ENCODE data around the gene C2orf80.
"Not testable (repeated sequence)": the region's sequence is repeated elsewhere in the genome, so short reads cannot be mapped to it uniquely, and the experiment has no call there.

The C2orf80 gene

GRCh38 chr2:208179028-208179609 lies 10.7 kb downstream of the C2orf80 start:
- no peak for DNase-seq

- DNase-seq, result peak in 2 of 56 donors; percentile 8
Observed at GRCh38 chr2:208175840-208176153, 14.0 kb downstream of the C2orf80 start.

- peak in 55 of 56 donors; percentile 5 to 93 (median 59) for DNase-seq
Observed at GRCh38 chr2:208175069-208175839, 14.6 kb downstream of the C2orf80 start.

DNA sequence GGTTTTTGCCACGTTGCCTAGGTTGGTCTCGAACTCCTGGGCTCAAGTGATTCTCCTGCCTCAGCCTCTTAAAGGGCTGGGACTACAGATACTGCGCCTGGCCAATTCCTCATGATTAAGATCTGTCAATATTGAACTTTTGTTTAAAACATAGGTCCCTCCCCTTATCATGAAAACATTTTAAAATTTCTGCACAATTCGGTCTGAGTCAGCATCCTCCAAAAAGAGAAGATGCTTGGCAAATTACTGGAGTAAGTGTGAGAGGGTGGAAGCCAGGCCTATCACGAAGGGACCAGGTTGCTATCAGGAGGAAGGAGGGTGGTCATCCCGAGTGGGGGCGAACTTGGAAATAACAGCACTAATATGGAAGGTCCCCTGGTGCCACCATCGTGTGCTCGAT lies 15.7 kb downstream of the C2orf80 start:
- no peak for DNase-seq

DNA sequence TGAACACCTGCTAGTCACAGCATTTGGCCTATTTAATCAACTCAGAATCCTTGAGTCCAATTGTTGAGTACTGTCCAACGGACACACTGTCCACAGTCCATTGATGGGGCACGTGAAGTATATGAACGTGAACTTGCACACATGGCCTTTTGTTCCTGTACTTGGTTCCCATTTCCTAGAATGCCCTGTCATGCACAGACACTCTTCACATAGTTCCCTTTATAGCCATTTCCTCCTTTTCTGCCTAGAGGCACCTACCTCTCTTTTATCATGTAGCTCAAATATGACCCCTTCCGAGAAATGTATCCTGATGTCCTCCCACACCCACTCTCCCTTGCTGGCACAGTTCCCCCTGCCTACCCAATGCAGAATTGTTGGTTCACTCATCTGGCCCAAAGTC lies 17.7 kb downstream of the C2orf80 start:
- DNase-seq, result no peak

GRCh38 chr2:208164951-208165755 lies 24.7 kb downstream of the C2orf80 start:
- no peak for DNase-seq

DNA sequence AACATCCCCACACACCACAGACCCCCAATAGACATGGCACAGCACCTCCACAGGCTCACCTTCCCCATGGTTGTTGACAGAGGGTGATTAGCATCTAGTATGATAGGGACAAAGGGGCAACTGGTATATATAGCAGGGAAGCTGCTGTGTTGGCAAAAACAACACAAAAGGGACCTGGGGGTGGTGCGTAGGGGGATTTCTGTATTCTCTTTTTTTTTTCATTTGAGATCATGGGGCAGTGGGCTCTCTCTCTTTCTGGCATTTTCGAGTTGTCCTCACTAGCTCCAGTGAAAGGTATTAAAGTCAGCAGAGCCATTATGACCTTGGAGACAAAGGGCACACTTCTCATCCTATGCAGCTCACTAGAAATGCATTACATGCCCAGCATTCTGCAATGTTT lies 26.3 kb downstream of the C2orf80 start, which contains the start of gene CRYGA:
Gene CRYGA, minus strand, starts transcription at position 101 of the 400 bp plus-strand sequence. Its CDS starts 33 bp downstream, at position 68.
- DNase-seq, result no peak

GRCh38 chr2:208156439-208156838 lies 33.4 kb downstream of the C2orf80 start:
- no peak for DNase-seq

DNA sequence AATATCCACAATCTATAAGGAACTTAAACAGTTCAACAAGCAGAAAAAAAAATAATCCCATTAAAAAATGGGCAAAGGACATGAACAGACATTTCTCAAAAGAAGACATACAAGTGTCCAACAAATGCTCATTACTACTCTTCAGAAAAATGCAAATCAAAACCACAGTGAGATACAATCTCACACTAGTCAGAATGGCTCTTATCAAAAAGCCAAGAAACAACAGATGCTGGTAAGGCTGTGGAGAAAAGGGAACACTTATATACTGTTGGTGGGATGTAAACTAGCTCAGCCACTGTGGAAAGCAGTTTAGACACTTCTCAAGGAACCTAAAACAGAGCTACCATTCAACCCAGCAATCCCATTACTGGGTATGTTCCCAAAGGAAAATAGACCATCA lies 36.7 kb downstream of the C2orf80 start:
- DNase-seq, result no peak

DNA sequence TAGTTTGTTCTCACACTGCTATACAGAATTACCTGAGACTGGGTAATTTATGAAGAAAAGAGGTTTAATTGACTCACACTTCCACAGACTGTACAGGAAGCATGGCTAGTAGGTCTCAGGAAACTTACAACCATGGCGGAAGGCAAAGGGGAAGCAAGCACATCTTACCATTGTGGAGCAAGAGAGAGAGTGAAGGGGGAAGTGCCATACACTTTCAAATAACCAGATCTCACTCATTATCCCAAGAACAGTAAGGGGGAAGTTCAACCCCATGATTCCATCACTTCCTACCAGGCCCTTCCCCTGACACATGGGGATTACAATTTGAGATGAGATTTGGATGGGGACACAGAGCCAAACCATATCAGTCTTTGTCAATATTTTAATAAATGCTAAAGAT lies 38.9 kb downstream of the C2orf80 start:
- no peak for DNase-seq

DNA sequence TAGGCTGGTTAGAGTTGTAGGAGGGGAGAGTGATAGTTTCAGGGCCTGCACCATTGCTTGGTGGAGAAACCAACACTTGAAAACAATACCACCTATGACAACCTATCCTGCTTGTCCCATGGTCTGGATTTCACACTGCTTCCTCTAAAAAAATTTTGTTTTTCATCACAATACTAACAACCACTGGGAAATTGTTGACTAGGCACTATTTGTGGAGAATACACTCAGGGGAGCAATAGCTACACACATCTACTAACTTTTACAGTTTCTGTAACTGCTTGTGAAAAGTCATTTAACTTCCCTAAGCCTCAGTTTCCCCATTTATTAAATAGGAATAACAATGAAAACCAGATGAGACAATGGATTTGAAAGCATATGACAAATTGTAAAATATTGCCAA lies 39.7 kb downstream of the C2orf80 start:
- DNase-seq, result no peak

DNA sequence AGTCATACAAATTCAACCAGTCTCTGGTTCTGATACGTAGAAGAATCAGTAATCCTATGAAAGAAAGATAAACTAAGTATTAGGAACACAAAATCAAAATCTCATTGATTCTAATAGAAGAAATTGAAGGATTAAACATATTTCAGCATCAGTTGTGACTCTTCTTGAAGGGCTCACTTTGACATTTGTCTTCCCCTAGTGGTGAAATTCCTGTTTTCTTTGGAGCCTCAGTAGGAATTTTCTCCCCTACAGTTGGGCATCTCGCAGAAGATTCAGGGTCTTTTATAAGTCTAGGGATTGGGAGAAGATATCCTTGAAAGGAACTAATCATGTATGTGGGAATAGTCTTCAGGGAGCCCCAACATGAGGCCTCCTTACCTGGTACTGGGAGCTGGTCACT lies 41.0 kb downstream of the C2orf80 start:
- DNase-seq, result no peak

DNA sequence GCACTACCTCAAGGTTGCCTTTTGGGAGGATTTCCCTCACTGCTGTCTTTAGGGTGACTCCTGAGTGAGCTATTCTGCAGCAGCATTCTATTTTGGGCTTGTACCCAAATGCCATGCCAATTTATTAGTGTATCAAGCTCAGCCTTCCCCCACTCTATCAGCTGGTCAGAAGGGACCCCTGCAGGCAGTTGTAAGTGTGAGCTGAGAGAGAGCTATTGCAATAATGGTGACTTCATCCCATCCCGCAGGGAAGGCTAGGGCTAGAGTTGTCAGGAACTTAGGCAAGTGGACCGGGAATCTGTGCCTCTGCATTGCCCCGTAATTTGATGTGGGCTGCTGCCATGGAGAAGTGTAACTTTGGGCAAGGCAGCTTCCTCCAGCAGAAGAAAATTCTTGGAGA lies 42.1 kb downstream of the C2orf80 start:
- DNase-seq, result no peak

GRCh38 chr2:208147008-208147407 lies 42.8 kb downstream of the C2orf80 start:
- DNase-seq, result no peak

DNA sequence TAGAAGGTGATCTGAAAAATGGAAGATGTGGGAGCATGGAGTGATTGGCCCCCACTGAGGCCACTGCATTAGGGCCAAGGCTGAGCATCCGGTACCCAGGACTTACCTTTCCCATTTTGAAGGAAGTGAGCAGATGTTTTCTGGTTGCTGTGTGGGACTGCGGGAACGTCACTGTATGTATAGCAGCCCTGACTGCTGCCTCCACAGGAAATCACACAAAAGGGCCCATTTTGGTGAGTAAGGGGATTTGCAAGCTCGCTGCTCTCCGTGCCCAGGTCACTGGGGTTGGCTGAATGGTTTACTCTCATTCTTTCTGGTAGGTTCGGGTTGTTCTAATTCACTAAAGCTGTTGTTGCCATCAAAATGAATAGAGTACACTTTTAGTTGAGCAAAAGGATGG lies 43.8 kb downstream of the C2orf80 start, which contains the start of gene CRYGB:
Gene CRYGB, minus strand, starts transcription at position 153 of the 400 bp plus-strand sequence. Its CDS starts 38 bp downstream, at position 115.
- DNase-seq, result no peak

GRCh38 chr2:208142925-208143799 lies 46.7 kb downstream of the C2orf80 start:
- DNase-seq, result peak in 2 of 56 donors; percentile 3 to 7

DNA sequence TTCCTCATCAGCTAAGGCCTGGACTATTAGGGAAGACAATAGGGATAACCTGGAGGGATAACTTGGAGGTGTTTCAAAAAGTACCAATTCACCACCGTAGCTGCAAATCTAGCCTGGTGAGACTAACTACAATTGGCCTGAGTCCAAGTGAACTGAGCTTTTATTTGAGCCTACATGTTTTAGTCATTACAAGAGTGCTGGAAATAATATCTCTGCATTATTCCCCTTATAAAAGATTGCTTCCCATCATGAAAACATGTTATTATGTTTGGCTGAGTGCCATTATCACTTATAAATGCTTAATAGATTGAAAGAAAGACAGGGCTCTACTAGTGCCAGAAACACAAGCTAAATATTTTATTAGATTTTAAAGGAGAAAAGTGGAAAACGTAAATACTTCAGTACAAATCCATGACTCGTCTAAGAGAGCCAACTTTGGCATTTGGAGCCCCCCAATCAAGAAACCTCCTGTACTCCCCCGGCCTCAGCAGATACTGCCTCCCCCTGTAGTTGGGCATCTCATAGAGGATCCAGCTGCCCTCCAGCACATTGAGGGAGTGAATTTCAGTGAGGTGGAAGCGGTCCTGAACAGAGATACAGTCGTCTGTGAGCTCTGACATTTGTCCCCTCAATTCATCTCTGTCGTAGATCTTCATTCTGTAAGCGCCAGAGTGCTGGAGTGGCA lies 47.4 kb downstream of the C2orf80 start:
- peak in 1 of 56 donors; percentile 3 for DNase-seq

DNA sequence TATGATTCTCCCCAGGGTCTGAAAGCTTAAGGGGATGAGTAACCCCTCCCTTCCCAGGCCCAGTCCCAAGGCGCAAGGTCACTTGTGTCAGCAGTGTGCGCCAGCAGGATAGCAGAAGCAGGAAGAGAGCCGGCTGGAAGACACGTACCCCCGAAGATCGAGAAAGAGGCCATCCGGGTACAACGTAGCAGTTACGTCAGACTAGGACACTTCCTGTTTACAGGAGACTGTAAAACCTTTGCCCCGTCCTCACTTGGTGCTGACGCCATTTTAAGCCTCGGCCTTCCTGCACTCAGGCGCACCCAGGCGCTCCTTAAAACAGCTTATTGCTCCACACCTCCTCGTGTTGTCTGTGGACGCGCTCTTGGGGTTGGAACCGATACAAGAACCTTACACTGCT lies 50.4 kb downstream of the C2orf80 start:
- no peak for DNase-seq

DNA sequence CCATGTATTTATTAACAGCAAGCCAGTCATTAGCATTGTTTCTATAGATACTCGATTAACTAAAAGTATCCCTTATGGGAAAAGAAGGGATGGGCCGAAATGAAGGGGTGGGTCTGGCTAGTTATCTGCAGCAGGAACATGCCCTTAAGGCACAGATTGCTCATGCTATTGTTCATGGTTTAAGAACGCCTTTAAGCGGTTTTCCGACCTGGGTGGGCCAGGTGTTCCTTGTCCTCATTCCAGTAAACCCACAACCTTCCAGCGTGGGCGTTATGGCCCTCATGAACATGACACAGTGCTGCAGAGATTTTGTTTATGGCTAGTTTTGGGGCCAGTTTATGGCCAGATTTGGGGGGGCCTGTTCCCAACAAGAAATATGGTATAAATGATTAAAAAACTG lies 51.5 kb downstream of the C2orf80 start:
- DNase-seq, result not testable (repeated sequence)

GRCh38 chr2:208136716-208137094 lies 53.1 kb downstream of the C2orf80 start:
- no peak for DNase-seq
